Measurements from ENCODE around the gene GDNF.

Gene GDNF

GRCh38 chr5:37770786-37771185 lies 69.1 kb downstream of the GDNF start:
- Histone ChIP-seq H3K23ac (ENCODE audit: low read length in 2 of 2) (no peak overlapping the region), H2BK5ac (ENCODE audit: low read depth, low read length, poor library complexity, severe bottlenecking) (peak overlapping the region; percentile 67), H3K9me3 (ENCODE audit: control insufficient read depth, low read length) (peaks cover 7% of the 10 kb centered on the region), H4K91ac (ENCODE audit: low read length) (no peak overlapping the region), H2BK12ac (ENCODE audit: low read length in 2 of 2) (no peak overlapping the region), H4K8ac (ENCODE audit: low read length) (no peak overlapping the region), H3K27me3 (ENCODE audit: control insufficient read depth in 1 of 2, insufficient read depth in 1 of 2, low read length in 2 of 2) (no peaks in the 10 kb centered on the region), H3K9ac (ENCODE audit: low read length) (peak overlapping the region; percentile 31), H3K79me1 (replicated peaks; ENCODE audit: low read length, poor library complexity, severe bottlenecking) (no peaks in the 10 kb centered on the region), H2BK120ac (ENCODE audit: low read depth, low read length) (no peak overlapping the region), H3K36me3 (ENCODE audit: control insufficient read depth in 1 of 2, insufficient read depth in 2 of 2, low read depth in 1 of 2, low read length in 2 of 2) (no peaks in the 10 kb centered on the region), H3K18ac (ENCODE audit: low read depth in 1 of 2, low read length in 2 of 2) (peak overlapping the region in 1 of 2 experiments; percentile 25), H3K4me2 (ENCODE audit: low read length, poor library complexity, severe bottlenecking) (no peak overlapping the region), H3K27ac (ENCODE audit: low read length, poor library complexity, severe bottlenecking) (peak overlapping the region; percentile 91), H3K14ac (ENCODE audit: low read length in 2 of 2) (no peak overlapping the region), H3K4ac (ENCODE audit: low read depth in 1 of 2, low read length in 2 of 2) (no peak overlapping the region), H2BK15ac (ENCODE audit: low read depth, poor library complexity, severe bottlenecking) (no peak overlapping the region), H2AFZ (ENCODE audit: low read depth, low read length) (no peak overlapping the region), H3K4me3 (ENCODE audit: insufficient read depth in 1 of 2, low read depth in 1 of 2, low read length in 2 of 2) (peak overlapping the region in 1 of 2 experiments; percentile 35), H2AK5ac (ENCODE audit: low read length, severe bottlenecking) (peak overlapping the region; percentile 18), H3K4me1 (ENCODE audit: control insufficient read depth, insufficient read depth, low read depth, low read length) (peaks cover 8% of the 10 kb centered on the region)
- 44% methylated on average over 1 of the region's 1 CpG for WGBS
- DNase-seq = no peak

DNA sequence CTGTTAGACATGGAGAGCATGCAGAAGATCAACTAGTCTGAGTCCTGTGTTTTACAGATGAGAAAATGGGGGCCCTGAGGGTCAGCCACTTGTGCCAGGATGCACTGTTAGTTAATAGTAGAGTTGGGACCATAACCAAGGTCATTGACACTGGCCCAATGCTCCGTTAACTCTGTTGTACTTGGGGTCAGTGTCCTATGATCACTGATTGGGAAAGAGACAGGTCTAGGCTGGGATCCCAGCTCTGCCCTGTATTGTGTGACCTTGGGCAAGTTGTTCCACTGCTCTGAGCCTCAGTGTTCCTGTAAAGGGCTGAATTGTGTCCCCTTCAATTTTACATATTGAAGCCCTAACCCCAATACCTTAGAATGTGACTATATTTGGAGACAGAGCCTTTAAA lies 70.0 kb downstream of the GDNF start:
- H2BK15ac ChIP-seq (ENCODE audit: low read depth, poor library complexity, severe bottlenecking) = no peak overlapping the region
- no peak overlapping the region for H3K4me2 ChIP-seq (ENCODE audit: low read length, poor library complexity, severe bottlenecking)
- H3K4me3 ChIP-seq (ENCODE audit: insufficient read depth in 1 of 2, low read depth in 1 of 2, low read length in 2 of 2) = no peak overlapping the region
- WGBS = 100% methylated on average over 1 of the region's 1 CpG
- H3K27me3 ChIP-seq (ENCODE audit: control insufficient read depth in 1 of 2, insufficient read depth in 1 of 2, low read length in 2 of 2) = no peaks in the 10 kb centered on the region
- H3K23ac ChIP-seq (ENCODE audit: low read length in 2 of 2) = no peak overlapping the region
- no peak overlapping the region for H2AFZ ChIP-seq (ENCODE audit: low read depth, low read length)
- no peak overlapping the region for H3K4ac ChIP-seq (ENCODE audit: low read depth in 1 of 2, low read length in 2 of 2)
- no peak overlapping the region for H3K9ac ChIP-seq (ENCODE audit: low read length)
- no peak overlapping the region for H4K8ac ChIP-seq (ENCODE audit: low read length)
- no peak overlapping the region for H3K14ac ChIP-seq (ENCODE audit: low read length in 2 of 2)
- no peak for DNase-seq
- peaks cover 5% of the 10 kb centered on the region for H3K9me3 ChIP-seq (ENCODE audit: control insufficient read depth, low read length)
- H2BK5ac ChIP-seq (ENCODE audit: low read depth, low read length, poor library complexity, severe bottlenecking) = no peak overlapping the region
- H3K79me1 ChIP-seq (replicated peaks; ENCODE audit: low read length, poor library complexity, severe bottlenecking) = no peaks in the 10 kb centered on the region
- no peaks in the 10 kb centered on the region for H3K36me3 ChIP-seq (ENCODE audit: control insufficient read depth in 1 of 2, insufficient read depth in 2 of 2, low read depth in 1 of 2, low read length in 2 of 2)
- H2BK12ac ChIP-seq (ENCODE audit: low read length in 2 of 2) = peak overlapping the region in 1 of 2 experiments; percentile 34
- no peak overlapping the region for H4K91ac ChIP-seq (ENCODE audit: low read length)
- peak overlapping the region; percentile 96 for H2AK5ac ChIP-seq (ENCODE audit: low read length, severe bottlenecking)
- peaks cover 8% of the 10 kb centered on the region for H3K4me1 ChIP-seq (ENCODE audit: control insufficient read depth, insufficient read depth, low read depth, low read length)
- H3K18ac ChIP-seq (ENCODE audit: low read depth in 1 of 2, low read length in 2 of 2) = peak overlapping the region in 1 of 2 experiments; percentile 13
- H3K27ac ChIP-seq (ENCODE audit: low read length, poor library complexity, severe bottlenecking) = peak overlapping the region; percentile 91
- no peak overlapping the region for H2BK120ac ChIP-seq (ENCODE audit: low read depth, low read length)

- Histone ChIP-seq H3K4me1 (ENCODE audit: control insufficient read depth, insufficient read depth, low read depth, low read length) (peaks cover 8% of the 10 kb centered on the region), H2BK5ac (ENCODE audit: low read depth, low read length, poor library complexity, severe bottlenecking) (no peak overlapping the region), H2BK120ac (ENCODE audit: low read depth, low read length) (no peak overlapping the region), H3K18ac (ENCODE audit: low read depth in 1 of 2, low read length in 2 of 2) (no peak overlapping the region), H3K4me2 (ENCODE audit: low read length, poor library complexity, severe bottlenecking) (no peak overlapping the region), H3K27me3 (ENCODE audit: control insufficient read depth in 1 of 2, insufficient read depth in 1 of 2, low read length in 2 of 2) (no peaks in the 10 kb centered on the region), H3K9ac (ENCODE audit: low read length) (no peak overlapping the region), H3K4ac (ENCODE audit: low read depth in 1 of 2, low read length in 2 of 2) (no peak overlapping the region), H3K27ac (ENCODE audit: low read length, poor library complexity, severe bottlenecking) (no peak overlapping the region), H3K36me3 (ENCODE audit: control insufficient read depth in 1 of 2, insufficient read depth in 2 of 2, low read depth in 1 of 2, low read length in 2 of 2) (no peaks in the 10 kb centered on the region), H2BK15ac (ENCODE audit: low read depth, poor library complexity, severe bottlenecking) (no peak overlapping the region), H3K23ac (ENCODE audit: low read length in 2 of 2) (no peak overlapping the region), H3K9me3 (ENCODE audit: control insufficient read depth, low read length) (no peaks in the 10 kb centered on the region), H2BK12ac (ENCODE audit: low read length in 2 of 2) (no peak overlapping the region), H2AK5ac (ENCODE audit: low read length, severe bottlenecking) (peak overlapping the region; percentile 5), H4K91ac (ENCODE audit: low read length) (no peak overlapping the region), H4K8ac (ENCODE audit: low read length) (no peak overlapping the region), H3K14ac (ENCODE audit: low read length in 2 of 2) (no peak overlapping the region), H3K4me3 (ENCODE audit: insufficient read depth in 1 of 2, low read depth in 1 of 2, low read length in 2 of 2) (no peak overlapping the region), H3K79me1 (replicated peaks; ENCODE audit: low read length, poor library complexity, severe bottlenecking) (no peaks in the 10 kb centered on the region), H2AFZ (ENCODE audit: low read depth, low read length) (no peak overlapping the region)
- 94% methylated on average over 3 of the region's 4 CpGs for WGBS
- no peak for DNase-seq
Measured at GRCh38 chr5:37769108-37769507, 70.7 kb downstream of the GDNF start.

GRCh38 chr5:37768371-37768770 lies 71.5 kb downstream of the GDNF start:
- H3K27ac ChIP-seq (ENCODE audit: low read length, poor library complexity, severe bottlenecking) = no peak overlapping the region
- no peak overlapping the region for H3K9ac ChIP-seq (ENCODE audit: low read length)
- no peak overlapping the region for H3K4me2 ChIP-seq (ENCODE audit: low read length, poor library complexity, severe bottlenecking)
- H3K23ac ChIP-seq (ENCODE audit: low read length in 2 of 2) = no peak overlapping the region
- H2BK5ac ChIP-seq (ENCODE audit: low read depth, low read length, poor library complexity, severe bottlenecking) = no peak overlapping the region
- H2BK12ac ChIP-seq (ENCODE audit: low read length in 2 of 2) = no peak overlapping the region
- peaks cover 8% of the 10 kb centered on the region for H3K4me1 ChIP-seq (ENCODE audit: control insufficient read depth, insufficient read depth, low read depth, low read length)
- no peak overlapping the region for H3K18ac ChIP-seq (ENCODE audit: low read depth in 1 of 2, low read length in 2 of 2)
- H2BK120ac ChIP-seq (ENCODE audit: low read depth, low read length) = no peak overlapping the region
- no peak overlapping the region for H2AFZ ChIP-seq (ENCODE audit: low read depth, low read length)
- H3K4ac ChIP-seq (ENCODE audit: low read depth in 1 of 2, low read length in 2 of 2) = no peak overlapping the region
- no peaks in the 10 kb centered on the region for H3K27me3 ChIP-seq (ENCODE audit: control insufficient read depth in 1 of 2, insufficient read depth in 1 of 2, low read length in 2 of 2)
- H3K14ac ChIP-seq (ENCODE audit: low read length in 2 of 2) = no peak overlapping the region
- H3K9me3 ChIP-seq (ENCODE audit: control insufficient read depth, low read length) = no peaks in the 10 kb centered on the region
- H4K8ac ChIP-seq (ENCODE audit: low read length) = no peak overlapping the region
- no peak overlapping the region for H2AK5ac ChIP-seq (ENCODE audit: low read length, severe bottlenecking)
- H4K91ac ChIP-seq (ENCODE audit: low read length) = no peak overlapping the region
- no peak for DNase-seq
- no peak overlapping the region for H3K4me3 ChIP-seq (ENCODE audit: insufficient read depth in 1 of 2, low read depth in 1 of 2, low read length in 2 of 2)
- no peak overlapping the region for H2BK15ac ChIP-seq (ENCODE audit: low read depth, poor library complexity, severe bottlenecking)
- H3K36me3 ChIP-seq (ENCODE audit: control insufficient read depth in 1 of 2, insufficient read depth in 2 of 2, low read depth in 1 of 2, low read length in 2 of 2) = no peaks in the 10 kb centered on the region
- H3K79me1 ChIP-seq (replicated peaks; ENCODE audit: low read length, poor library complexity, severe bottlenecking) = no peaks in the 10 kb centered on the region

All from mesenchymal stem cell (in vitro differentiated cells and primary cell).